GM12873 (cell line): ENCODE measurements around the gene COL12A1.

ENCODE experiments used
- TF ChIP-seq, protein P1 (sequence below): IDR thresholded peaks from 2 replicates; pipeline ENCODE4 v1.5.1; 2012; ENCODE audit warnings: low read depth, mild to moderate bottlenecking, moderate library complexity, low read length, control low read depth; ENCODE audit not compliant: insufficient read depth; ENCODE audit errors: missing control alignments

The COL12A1 gene

DNA sequence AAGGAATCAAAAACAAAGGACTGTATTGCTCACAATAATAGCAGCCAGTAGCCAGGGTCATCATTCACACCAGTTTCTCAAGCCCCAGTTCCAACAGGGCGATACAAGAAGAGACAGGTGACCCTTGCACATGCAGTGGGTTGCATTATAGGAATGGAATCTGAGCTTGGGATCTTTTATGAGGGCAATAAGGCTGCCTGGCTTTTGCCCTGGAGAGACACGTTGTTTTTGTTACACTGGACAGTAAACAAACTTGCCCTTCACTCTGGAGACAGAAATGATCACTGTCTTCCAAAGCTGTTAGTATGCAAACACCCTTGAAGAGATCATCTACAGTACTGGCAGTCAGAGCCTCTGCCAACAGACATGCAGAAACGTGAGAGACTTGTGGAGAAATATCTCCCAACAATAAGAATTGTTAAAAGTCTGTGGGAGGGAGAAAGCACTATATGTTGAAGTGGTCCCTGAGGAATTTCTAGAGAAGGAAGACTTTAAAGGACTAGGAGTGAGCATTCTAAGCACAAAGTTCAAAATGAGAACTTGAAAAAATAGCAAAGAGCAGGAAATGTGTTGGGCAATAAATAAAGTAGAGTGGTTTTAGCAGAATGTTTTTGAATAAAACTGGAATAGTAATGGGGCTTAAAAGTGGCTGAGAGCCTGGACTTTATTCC, 6.2 kb upstream of the COL12A1 start:
- TF ChIP-seq, protein P1, sequence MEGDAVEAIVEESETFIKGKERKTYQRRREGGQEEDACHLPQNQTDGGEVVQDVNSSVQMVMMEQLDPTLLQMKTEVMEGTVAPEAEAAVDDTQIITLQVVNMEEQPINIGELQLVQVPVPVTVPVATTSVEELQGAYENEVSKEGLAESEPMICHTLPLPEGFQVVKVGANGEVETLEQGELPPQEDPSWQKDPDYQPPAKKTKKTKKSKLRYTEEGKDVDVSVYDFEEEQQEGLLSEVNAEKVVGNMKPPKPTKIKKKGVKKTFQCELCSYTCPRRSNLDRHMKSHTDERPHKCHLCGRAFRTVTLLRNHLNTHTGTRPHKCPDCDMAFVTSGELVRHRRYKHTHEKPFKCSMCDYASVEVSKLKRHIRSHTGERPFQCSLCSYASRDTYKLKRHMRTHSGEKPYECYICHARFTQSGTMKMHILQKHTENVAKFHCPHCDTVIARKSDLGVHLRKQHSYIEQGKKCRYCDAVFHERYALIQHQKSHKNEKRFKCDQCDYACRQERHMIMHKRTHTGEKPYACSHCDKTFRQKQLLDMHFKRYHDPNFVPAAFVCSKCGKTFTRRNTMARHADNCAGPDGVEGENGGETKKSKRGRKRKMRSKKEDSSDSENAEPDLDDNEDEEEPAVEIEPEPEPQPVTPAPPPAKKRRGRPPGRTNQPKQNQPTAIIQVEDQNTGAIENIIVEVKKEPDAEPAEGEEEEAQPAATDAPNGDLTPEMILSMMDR = no peak

DNA sequence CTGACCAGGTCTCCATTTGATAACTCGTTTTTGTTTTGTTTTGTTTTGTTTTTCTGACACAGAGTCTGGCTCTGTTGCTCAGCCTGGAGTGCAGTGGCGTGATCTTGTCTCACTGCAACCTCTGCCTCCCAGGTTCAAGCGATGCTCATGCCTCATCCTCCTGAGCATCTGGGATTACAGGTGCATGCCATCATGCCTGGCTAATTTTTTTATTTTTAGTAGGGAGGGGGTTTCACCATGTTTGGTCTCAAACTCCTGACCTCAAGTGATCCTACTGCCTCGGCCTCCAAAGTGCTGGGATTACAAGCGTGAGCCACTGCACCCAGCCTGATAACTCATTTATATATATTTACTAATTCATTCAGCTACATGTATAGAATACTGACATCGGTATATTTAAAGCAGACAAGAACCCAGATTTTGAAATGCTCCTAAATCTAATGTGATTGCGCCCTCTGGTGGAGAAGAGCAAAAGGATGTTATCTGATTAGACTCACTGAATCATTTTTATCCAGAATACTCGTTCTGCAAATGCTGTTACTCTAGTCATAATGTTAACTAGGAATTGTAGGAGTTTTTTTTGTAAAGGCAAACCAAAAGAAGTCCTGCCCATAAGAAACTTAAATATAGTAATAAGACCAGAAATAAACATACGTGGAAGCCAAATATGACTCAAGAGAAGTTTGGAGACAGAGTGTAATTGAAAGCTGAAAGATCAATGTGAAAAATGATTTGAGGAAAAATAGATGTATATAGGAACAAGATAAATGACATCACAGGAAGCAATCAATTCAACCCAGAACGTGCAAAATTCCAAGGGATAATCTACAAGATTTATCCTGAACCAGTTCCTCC, 5.3 kb upstream of the COL12A1 start:
- TF ChIP-seq, protein P1 = peak; percentile 67

DNA sequence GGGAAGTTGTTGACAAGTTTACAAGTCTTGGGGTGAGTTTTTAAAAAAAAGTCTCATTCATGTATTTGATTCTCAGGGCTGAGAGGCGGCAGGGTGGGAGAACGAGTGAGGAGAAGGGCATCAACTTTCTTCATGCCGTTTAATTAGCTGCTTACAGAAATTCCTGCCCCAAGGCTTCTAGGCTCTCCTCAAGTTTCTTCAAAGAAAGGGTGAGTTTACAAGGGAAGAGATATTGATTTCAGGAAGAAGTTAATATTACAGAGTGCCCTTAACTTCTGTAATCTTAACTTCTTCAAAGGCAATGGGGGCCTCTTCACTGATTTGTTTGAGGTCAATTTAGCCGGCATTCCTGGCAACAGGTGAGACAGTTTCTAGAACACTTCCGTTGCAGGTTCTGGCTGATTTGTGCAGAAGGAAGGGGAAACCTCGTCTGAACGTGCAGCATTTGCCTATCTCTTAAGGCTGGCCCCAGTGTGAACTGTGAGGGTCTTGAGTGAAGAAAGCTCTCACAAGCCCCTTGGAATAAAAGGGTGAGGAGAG, 3.4 kb upstream of the COL12A1 start:
- TF ChIP-seq, protein P1 = no peak

GRCh38 chr6:75208298-75209183, 2.7 kb upstream of the COL12A1 start:
- TF ChIP-seq, protein P1 = peak; percentile 79

DNA sequence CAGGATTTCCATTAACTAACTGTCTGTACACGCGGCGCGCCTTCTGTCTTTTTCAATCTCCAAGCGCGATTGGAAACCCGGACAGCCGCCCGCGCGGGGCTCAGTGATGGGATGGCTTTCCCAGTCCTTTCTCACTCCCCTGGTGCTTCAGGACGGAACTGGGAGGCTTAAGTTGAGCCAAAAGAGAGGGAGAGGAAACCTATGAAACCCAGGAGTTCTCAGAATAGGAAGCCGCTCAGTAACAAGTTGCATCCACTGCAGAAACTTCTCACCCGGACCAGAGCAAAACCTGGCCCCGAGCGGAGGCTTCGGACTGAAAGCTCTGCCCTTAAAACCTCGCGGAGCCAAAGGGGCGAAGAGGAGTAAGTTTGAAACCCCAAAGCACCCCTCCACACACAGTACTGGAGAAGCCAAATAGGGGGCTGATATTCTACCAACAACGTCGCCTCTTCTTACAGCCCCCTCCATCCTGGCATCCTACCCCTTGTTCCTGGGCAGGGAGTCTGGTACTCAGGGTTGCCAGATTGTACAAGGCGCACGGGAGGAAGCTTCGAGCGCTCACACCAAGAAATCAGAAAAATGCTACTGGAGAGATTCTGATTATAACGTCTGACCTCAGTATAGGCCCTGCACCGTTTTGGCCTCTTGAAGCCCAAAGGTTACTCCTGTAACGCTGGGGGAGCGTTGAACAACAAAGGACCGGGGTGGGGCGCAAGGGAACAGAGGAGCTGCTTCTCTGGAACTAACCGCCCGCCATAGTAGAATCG, 906 bp upstream of the COL12A1 start:
- TF ChIP-seq, protein P1 = no peak

DNA sequence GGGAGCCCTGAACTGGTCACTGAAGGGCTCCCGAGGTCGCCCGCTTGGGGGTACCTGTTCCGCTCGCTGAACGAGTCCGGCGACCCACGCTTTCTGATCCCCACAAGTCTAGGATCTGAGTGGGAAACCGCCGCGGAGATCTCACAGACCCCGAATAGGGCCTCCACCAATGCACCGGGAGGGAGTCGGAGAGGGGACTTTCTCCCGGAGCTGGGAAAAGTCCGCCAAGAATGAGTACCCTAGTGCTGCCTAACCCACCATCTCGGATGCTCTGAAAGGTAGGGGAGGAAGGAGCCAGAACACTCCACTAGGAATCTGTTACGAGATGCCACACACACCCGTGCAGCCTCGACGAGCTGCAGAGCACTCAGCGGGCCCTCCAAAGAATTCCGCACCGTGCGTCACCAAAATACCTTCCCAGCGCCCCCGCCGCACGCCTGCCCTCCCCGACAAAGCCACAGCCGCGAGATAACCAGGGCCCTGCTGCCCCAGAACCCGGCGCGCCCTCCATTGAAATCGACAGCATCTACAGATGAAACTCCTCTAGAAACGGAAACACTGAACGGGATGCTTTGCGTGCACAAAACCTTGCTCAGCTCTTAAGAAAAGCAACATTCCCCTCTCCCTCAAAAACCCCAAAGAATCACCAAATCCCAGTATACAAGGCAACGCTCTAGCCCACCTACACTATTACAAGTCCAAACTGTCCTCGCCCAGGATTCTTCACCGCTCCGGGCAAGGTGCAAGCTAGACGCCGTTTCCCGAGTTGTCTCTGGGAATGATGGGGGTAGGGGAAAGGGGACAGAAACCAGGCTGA, 686 bp downstream of the COL12A1 start:
- TF ChIP-seq, protein P1 = no peak
